Smooth muscle cell (in vitro differentiated cells): Measurements from ENCODE around the gene CNPPD1. TPM values are rescaled to one million over a fixed set of nuclear protein-coding genes. Genes with fewer than 3 reads are reported as not detected.

ENCODE experiments used
- DNase-seq: peaks from one replicate; lab custom pipeline; 2025; ENCODE audit not compliant: unreplicated experiment; lab: John Stamatoyannopoulos, UW
- H2AFZ ChIP-seq: fragments of 200-600 bp; sonication (generic); 2 replicates; pipeline ENCODE4 v1.6.0; 2016; ENCODE audit warnings: antibody characterized with exemption, low read depth, mild to moderate bottlenecking
- H3F3A ChIP-seq: fragments of 200-600 bp; sonication (generic); 2 replicates; pipeline ENCODE4 v1.6.0; 2017; ENCODE audit warnings: antibody characterized with exemption, low read depth
- H3K27ac ChIP-seq: fragments of 200-600 bp; sonication (generic); 2 replicates; pipeline ENCODE4 v1.5.1; 2016; ENCODE audit warnings: low read depth, mild to moderate bottlenecking
- H3K27me3 ChIP-seq: fragments of 200-600 bp; sonication (generic); 2 replicates; pipeline ENCODE4 v1.6.1; 2016; ENCODE audit warnings: low read depth, mild to moderate bottlenecking
- H3K36me3 ChIP-seq: fragments of 200-600 bp; sonication (generic); 2 replicates; pipeline ENCODE4 v1.5.1; 2016; ENCODE audit warnings: low read depth
- H3K4me1 ChIP-seq: fragments of 200-600 bp; sonication (generic); 2 replicates; pipeline ENCODE4 v1.5.1; 2016; ENCODE audit warnings: low read depth
- H3K4me2 ChIP-seq: fragments of 200-600 bp; sonication (generic); 2 replicates; pipeline ENCODE4 v1.6.0; 2016; ENCODE audit warnings: mild to moderate bottlenecking
- H3K4me3 ChIP-seq: fragments of 200-600 bp; sonication (generic); 2 replicates; pipeline ENCODE4 v1.5.1; 2016; ENCODE audit warnings: mild to moderate bottlenecking
- H3K79me2 ChIP-seq: fragments of 200-600 bp; sonication (generic); 2 replicates; pipeline ENCODE4 v1.6.0; 2016; ENCODE audit warnings: low read depth, mild to moderate bottlenecking
- H3K9ac ChIP-seq: fragments of 200-600 bp; sonication (generic); 2 replicates; pipeline ENCODE4 v1.6.0; 2016; ENCODE audit warnings: low read depth
- H3K9me3 ChIP-seq: fragments of 200-600 bp; sonication (generic); replicated peaks from 2 replicates; pipeline ENCODE4 v1.5.1; 2016; ENCODE audit warnings: low read depth
- H4K20me1 ChIP-seq: fragments of 200-600 bp; sonication (generic); 2 replicates; pipeline ENCODE4 v1.6.0; 2016; ENCODE audit warnings: low read depth
- CTCF ChIP-seq: fragments of 200-600 bp; sonication (generic); IDR thresholded peaks from 2 replicates; pipeline ENCODE4 v1.5.1; 2017; ENCODE audit warnings: borderline replicate concordance, mild to moderate bottlenecking, antibody characterized with exemption; ENCODE audit not compliant: insufficient read depth, poor library complexity, severe bottlenecking
- WGBS: methylation state at CpG from one replicate; pipeline ENCODE4 v1.1.7; 2016; ENCODE audit warnings: low lambda C conversion rate; 5-methylcytosine and 5-hydroxymethylcytosine counted together
- polyA plus RNA-seq: library from polyadenylated mRNA; unstranded; fragments of >200 nt; fragmentation: Nextera tagmentation; extraction: Ambion mirVana; gene quantifications from 2 replicates; pipeline ENCODE4 v1.2.1, GENCODE V29; 2016
- total RNA-seq: library from RNA; depleted of rRNA; stranded (reverse); fragments of >200 nt; gene quantifications from 2 replicates; pipeline ENCODE4 v1.2.3, GENCODE V29; 2014

CNPPD1 gene
- total and polyA plus RNA-seq, 2 experiments from 2014 or later: 14.8 to 26.0 TPM

- no peak for TF ChIP-seq CTCF
- Histone ChIP-seq H3K4me2 (no peak overlapping the region), H4K20me1 (peaks cover 7% of the 10 kb centered on the region), H3K36me3 (no peaks in the 10 kb centered on the region), H2AFZ (no peak overlapping the region), H3F3A (no peaks in the 10 kb centered on the region), H3K27ac (no peak overlapping the region), H3K27me3 (no peaks in the 10 kb centered on the region), H3K4me1 (no peaks in the 10 kb centered on the region), H3K9me3 (no peaks in the 10 kb centered on the region), H3K79me2 (peaks cover 14% of the 10 kb centered on the region), H3K4me3 (no peak overlapping the region), H3K9ac (no peak overlapping the region)
- WGBS: 93% methylated on average over 8 of the region's 8 CpGs
- no peak for DNase-seq
Measured at GRCh38 chr2:219182331-219183150, 5.8 kb upstream of the CNPPD1 start.

- Histone ChIP-seq H3K9me3 (no peaks in the 10 kb centered on the region), H4K20me1 (peaks cover 7% of the 10 kb centered on the region), H3K27me3 (no peaks in the 10 kb centered on the region), H3K4me3 (no peak overlapping the region), H3K9ac (no peak overlapping the region), H3K27ac (no peak overlapping the region), H3K4me2 (no peak overlapping the region), H3K79me2 (peaks cover 14% of the 10 kb centered on the region), H3K4me1 (no peaks in the 10 kb centered on the region), H3F3A (no peaks in the 10 kb centered on the region), H3K36me3 (no peaks in the 10 kb centered on the region), H2AFZ (no peak overlapping the region)
- DNase-seq: no peak
- WGBS: 92% methylated on average over 6 of the region's 6 CpGs
- no peak for TF ChIP-seq CTCF
Measured at GRCh38 chr2:219181531-219181930, 4.8 kb upstream of the CNPPD1 start.

- 90% methylated on average over 5 of the region's 5 CpGs for WGBS
- no peak overlapping the region for H2AFZ ChIP-seq
- H3K9me3 ChIP-seq: no peaks in the 10 kb centered on the region
- H4K20me1 ChIP-seq: peaks cover 7% of the 10 kb centered on the region
- no peak for DNase-seq
- H3K79me2 ChIP-seq: peaks cover 14% of the 10 kb centered on the region
- H3K9ac ChIP-seq: no peak overlapping the region
- H3K4me3 ChIP-seq: no peak overlapping the region
- H3K27me3 ChIP-seq: no peaks in the 10 kb centered on the region
- peaks cover 1% of the 10 kb centered on the region for H3K4me1 ChIP-seq
- H3K36me3 ChIP-seq: no peaks in the 10 kb centered on the region
- H3F3A ChIP-seq: no peaks in the 10 kb centered on the region
- no peak overlapping the region for H3K4me2 ChIP-seq
- no peak overlapping the region for H3K27ac ChIP-seq
- TF ChIP-seq CTCF: no peak
Measured at GRCh38 chr2:219180961-219181360, 4.2 kb upstream of the CNPPD1 start.
